GM12892 (cell line): Measurements from ENCODE around the gene TMEM120B.

Experiments
- DNase-seq: peaks from one replicate; pipeline ENCODE4 v3.0.0; 2011; ENCODE audit not compliant: insufficient read length
- FAIRE-seq: peaks from 2 replicates; lab custom pipeline; 2011; peaks lifted over from hg19 to GRCh38; lab: Jason Lieb, UNC
- POLR2A ChIP-seq: IDR thresholded peaks from 2 replicates; pipeline ENCODE4 v1.6.1; 2011; ENCODE audit warnings: low read depth, low read length, control low read depth
- POLR2AphosphoS5 ChIP-seq: IDR thresholded peaks from 2 replicates; pipeline ENCODE4 v1.6.1; 2011; ENCODE audit warnings: low read depth, low read length, control low read depth
- TAF1 ChIP-seq: IDR thresholded peaks from 2 replicates; pipeline ENCODE4 v1.6.1; 2011; ENCODE audit warnings: low read depth, mild to moderate bottlenecking, control low read depth, low read length, borderline replicate concordance

TMEM120B gene

GRCh38 chr12:121770813-121771625, 58.5 kb downstream of the TMEM120B start:
- no peak for TF ChIP-seq POLR2A
- TF ChIP-seq TAF1, result no peak
- no peak for TF ChIP-seq POLR2AphosphoS5
- DNase-seq (no peak), FAIRE-seq (no peak)

- FAIRE-seq (peak; percentile 99), DNase-seq (peak; percentile 95)
Observed at GRCh38 chr12:121773011-121773777, 60.6 kb downstream of the TMEM120B start.

GRCh38 chr12:121774968-121775474, 62.5 kb downstream of the TMEM120B start:
- no peak for DNase-seq
- no peak for FAIRE-seq
- TF ChIP-seq TAF1 (no peak), POLR2A (no peak), POLR2AphosphoS5 (no peak)

More at GRCh38 chr12:121773011-121773777, 60.6 kb downstream of the TMEM120B start:
- TF ChIP-seq POLR2AphosphoS5, result no peak
- no peak for TF ChIP-seq TAF1
- TF ChIP-seq POLR2A, result no peak

GRCh38 chr12:121775501-121775900, 62.9 kb downstream of the TMEM120B start:
- TF ChIP-seq TAF1 (no peak), POLR2A (no peak), POLR2AphosphoS5 (no peak)
- DNase-seq, result no peak
- FAIRE-seq, result no peak

- FAIRE-seq, result peak; percentile 99
- TF ChIP-seq POLR2AphosphoS5 (no peak), TAF1 (no peak), POLR2A (no peak)
- DNase-seq, result peak; percentile 96
Observed at GRCh38 chr12:121776190-121777098, 63.9 kb downstream of the TMEM120B start.

- no peak for DNase-seq
- FAIRE-seq, result no peak
- TF ChIP-seq TAF1 (no peak), POLR2AphosphoS5 (no peak), POLR2A (0 out of 2 replicates have a peak, but pooled peaks have one; percentile 26)
Observed at GRCh38 chr12:121778567-121779421, 66.2 kb downstream of the TMEM120B start.

GRCh38 chr12:121779422-121779895, 66.9 kb downstream of the TMEM120B start:
- FAIRE-seq, result no peak
- no peak for TF ChIP-seq POLR2AphosphoS5
- no peak for DNase-seq

GRCh38 chr12:121780429-121780828, 67.9 kb downstream of the TMEM120B start:
- TF ChIP-seq TAF1, result no peak
- no peak for TF ChIP-seq POLR2AphosphoS5
- no peak for TF ChIP-seq POLR2A
- FAIRE-seq (no peak), DNase-seq (no peak)

GRCh38 chr12:121781484-121781997, 69.0 kb downstream of the TMEM120B start:
- DNase-seq, result no peak
- TF ChIP-seq POLR2A (no peak), POLR2AphosphoS5 (no peak), TAF1 (no peak)
- FAIRE-seq, result no peak
